ENCODE data around the gene KCTD16. TPM values are rescaled to one million over a fixed set of nuclear protein-coding genes. Genes with fewer than 3 reads are reported as not detected.

Gene KCTD16
- total and polyA plus RNA-seq, 2 experiments from 2014 or later = 0.02 to 0.76 TPM

DNA sequence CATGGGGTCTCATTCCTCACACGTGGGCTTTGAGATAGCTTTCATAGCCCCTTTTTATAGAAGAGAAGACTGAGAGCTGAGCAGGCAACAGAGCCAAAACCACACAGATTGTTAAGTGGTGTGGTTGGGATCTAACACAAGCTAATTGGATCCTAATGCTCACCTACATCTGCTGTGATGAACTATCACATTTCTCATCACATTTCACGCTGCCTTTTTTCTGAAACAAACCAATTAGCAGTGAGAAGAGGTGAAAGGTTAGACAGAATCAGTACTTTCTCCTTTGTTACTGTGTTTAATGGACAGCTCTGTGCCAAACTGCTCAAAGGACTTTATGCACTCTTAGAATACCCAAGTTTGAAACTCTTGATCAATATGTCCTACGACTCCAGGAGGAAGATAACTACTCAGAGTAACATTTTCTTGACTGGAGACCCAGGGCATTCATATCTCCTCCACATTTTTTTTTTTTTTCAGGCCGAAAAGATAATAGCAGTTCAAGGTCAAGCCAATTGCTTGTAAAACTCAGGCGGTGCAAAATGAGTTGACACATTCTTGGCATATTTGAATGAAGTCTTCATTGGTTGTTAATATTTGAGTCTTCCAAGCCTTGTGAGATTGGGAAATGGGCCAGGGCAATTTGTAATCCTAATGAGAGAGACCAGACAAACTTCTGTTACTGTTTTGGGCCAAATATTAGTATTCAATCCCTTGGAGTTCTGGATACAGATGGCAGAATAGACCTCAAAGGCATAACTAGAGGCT is 138.4 kb downstream of the KCTD16 start:
- H3K27ac Mint-ChIP-seq = no peak overlapping the region
- peaks cover 2% of the 10 kb centered on the region; the same call in 2 of the 3 replicates for H3K4me1 Mint-ChIP-seq
- H3K9me2 ChIP-seq (ENCODE audit: insufficient read depth) = peaks cover 16% of the 10 kb centered on the region
- no peaks in the 10 kb centered on the region for H3K27me3 Mint-ChIP-seq (ENCODE audit: insufficient read depth, low read depth, poor library complexity)
- H3K36me3 Mint-ChIP-seq (ENCODE audit: low read depth) = no peaks in the 10 kb centered on the region
- H4K20me1 ChIP-seq (replicated peaks; ENCODE audit: insufficient read depth) = no peaks in the 10 kb centered on the region
- no peak overlapping the region for H3K27ac ChIP-seq (ENCODE audit: low read depth)
- H2AFZ ChIP-seq = no peak overlapping the region
- no peaks in the 10 kb centered on the region for H3K36me3 ChIP-seq (ENCODE audit: insufficient read depth)
- ATAC-seq (no peak), DNase-seq (ENCODE audit: low spot score) (no peak)
- no peaks in the 10 kb centered on the region for H3K4me1 ChIP-seq (ENCODE audit: insufficient read depth)
- H3K79me2 ChIP-seq (replicated peaks; ENCODE audit: insufficient read depth) = no peaks in the 10 kb centered on the region
- H3K9me3 Mint-ChIP-seq = no peaks in the 10 kb centered on the region
- H3K27me3 ChIP-seq (ENCODE audit: insufficient read depth) = no peaks in the 10 kb centered on the region
- TF ChIP-seq, protein P1, sequence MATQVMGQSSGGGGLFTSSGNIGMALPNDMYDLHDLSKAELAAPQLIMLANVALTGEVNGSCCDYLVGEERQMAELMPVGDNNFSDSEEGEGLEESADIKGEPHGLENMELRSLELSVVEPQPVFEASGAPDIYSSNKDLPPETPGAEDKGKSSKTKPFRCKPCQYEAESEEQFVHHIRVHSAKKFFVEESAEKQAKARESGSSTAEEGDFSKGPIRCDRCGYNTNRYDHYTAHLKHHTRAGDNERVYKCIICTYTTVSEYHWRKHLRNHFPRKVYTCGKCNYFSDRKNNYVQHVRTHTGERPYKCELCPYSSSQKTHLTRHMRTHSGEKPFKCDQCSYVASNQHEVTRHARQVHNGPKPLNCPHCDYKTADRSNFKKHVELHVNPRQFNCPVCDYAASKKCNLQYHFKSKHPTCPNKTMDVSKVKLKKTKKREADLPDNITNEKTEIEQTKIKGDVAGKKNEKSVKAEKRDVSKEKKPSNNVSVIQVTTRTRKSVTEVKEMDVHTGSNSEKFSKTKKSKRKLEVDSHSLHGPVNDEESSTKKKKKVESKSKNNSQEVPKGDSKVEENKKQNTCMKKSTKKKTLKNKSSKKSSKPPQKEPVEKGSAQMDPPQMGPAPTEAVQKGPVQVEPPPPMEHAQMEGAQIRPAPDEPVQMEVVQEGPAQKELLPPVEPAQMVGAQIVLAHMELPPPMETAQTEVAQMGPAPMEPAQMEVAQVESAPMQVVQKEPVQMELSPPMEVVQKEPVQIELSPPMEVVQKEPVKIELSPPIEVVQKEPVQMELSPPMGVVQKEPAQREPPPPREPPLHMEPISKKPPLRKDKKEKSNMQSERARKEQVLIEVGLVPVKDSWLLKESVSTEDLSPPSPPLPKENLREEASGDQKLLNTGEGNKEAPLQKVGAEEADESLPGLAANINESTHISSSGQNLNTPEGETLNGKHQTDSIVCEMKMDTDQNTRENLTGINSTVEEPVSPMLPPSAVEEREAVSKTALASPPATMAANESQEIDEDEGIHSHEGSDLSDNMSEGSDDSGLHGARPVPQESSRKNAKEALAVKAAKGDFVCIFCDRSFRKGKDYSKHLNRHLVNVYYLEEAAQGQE (IDR thresholded peaks at IDR 0.05; ENCODE audit: unreplicated experiment) = no peak
- TF ChIP-seq ZNF114 (CRISPR knock-in tag; IDR thresholded peaks at IDR 0.05) = no peak
- H3K4me3 Mint-ChIP-seq = no peak overlapping the region
- H3F3A ChIP-seq (replicated peaks; ENCODE audit: low read depth) = no peaks in the 10 kb centered on the region
- no peak overlapping the region for H3K4me2 ChIP-seq
- no peak overlapping the region for H3K4me3 ChIP-seq

DNA sequence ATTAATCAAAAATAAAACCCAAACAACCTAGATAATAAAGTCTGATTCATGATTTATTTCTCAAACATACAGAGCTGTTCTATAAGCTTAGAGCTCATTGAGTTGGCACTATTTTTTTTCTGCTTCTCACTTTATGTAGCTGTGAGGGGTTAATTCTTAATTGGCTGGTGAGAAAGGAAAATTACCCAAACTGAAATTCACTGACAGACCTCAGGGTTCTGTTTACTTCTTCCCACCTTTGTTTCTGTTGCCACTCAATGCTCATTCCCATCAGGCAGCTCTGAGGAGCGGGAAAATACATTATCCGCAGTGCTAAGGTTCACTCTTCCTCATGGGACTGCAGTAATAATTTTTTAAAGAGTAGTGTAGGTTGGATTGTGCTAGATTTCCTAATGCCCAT is 139.9 kb downstream of the KCTD16 start:
- H3F3A ChIP-seq (replicated peaks; ENCODE audit: low read depth) = no peaks in the 10 kb centered on the region
- Mint-ChIP-seq H3K36me3 (ENCODE audit: low read depth) (no peaks in the 10 kb centered on the region), H3K4me1 (peaks cover 2% of the 10 kb centered on the region; the same call in 2 of the 3 replicates), H3K4me3 (no peak overlapping the region), H3K9me3 (no peaks in the 10 kb centered on the region), H3K27me3 (ENCODE audit: insufficient read depth, low read depth, poor library complexity) (no peaks in the 10 kb centered on the region), H3K27ac (no peak overlapping the region)
- no peaks in the 10 kb centered on the region for H3K79me2 ChIP-seq (replicated peaks; ENCODE audit: insufficient read depth)
- no peak overlapping the region for H3K27ac ChIP-seq (ENCODE audit: low read depth)
- no peaks in the 10 kb centered on the region for H3K27me3 ChIP-seq (ENCODE audit: insufficient read depth)
- H3K4me3 ChIP-seq = no peak overlapping the region
- ATAC-seq = no peak
- no peaks in the 10 kb centered on the region for H4K20me1 ChIP-seq (replicated peaks; ENCODE audit: insufficient read depth)
- DNase-seq (ENCODE audit: low spot score) = no peak
- H3K36me3 ChIP-seq (ENCODE audit: insufficient read depth) = no peaks in the 10 kb centered on the region
- H3K9me2 ChIP-seq (ENCODE audit: insufficient read depth) = peaks cover 16% of the 10 kb centered on the region
- no peak overlapping the region for H3K4me2 ChIP-seq
- no peaks in the 10 kb centered on the region for H3K4me1 ChIP-seq (ENCODE audit: insufficient read depth)
- H2AFZ ChIP-seq = 0 out of 2 replicates have a peak overlapping the region, but pooled peaks have one; percentile 4
- TF ChIP-seq STAT1 (IDR thresholded peaks at IDR 0.05; ENCODE audit: unreplicated experiment) (no peak), EZH2 (IDR thresholded peaks at IDR 0.05; ENCODE audit: low read depth, unreplicated experiment) (no peak), ZNF114 (CRISPR knock-in tag; IDR thresholded peaks at IDR 0.05) (no peak), EZH2phosphoT487 (IDR thresholded peaks at IDR 0.05; ENCODE audit: unreplicated experiment) (no peak), NANOG (IDR thresholded peaks at IDR 0.05; ENCODE audit: borderline replicate concordance) (no peak), JUNB (IDR thresholded peaks at IDR 0.05; ENCODE audit: unreplicated experiment) (no peak), CREB1 (CRISPR knock-in tag; IDR thresholded peaks at IDR 0.05; ENCODE audit: low read depth) (no peak)
- TF ChIP-seq, protein P2, sequence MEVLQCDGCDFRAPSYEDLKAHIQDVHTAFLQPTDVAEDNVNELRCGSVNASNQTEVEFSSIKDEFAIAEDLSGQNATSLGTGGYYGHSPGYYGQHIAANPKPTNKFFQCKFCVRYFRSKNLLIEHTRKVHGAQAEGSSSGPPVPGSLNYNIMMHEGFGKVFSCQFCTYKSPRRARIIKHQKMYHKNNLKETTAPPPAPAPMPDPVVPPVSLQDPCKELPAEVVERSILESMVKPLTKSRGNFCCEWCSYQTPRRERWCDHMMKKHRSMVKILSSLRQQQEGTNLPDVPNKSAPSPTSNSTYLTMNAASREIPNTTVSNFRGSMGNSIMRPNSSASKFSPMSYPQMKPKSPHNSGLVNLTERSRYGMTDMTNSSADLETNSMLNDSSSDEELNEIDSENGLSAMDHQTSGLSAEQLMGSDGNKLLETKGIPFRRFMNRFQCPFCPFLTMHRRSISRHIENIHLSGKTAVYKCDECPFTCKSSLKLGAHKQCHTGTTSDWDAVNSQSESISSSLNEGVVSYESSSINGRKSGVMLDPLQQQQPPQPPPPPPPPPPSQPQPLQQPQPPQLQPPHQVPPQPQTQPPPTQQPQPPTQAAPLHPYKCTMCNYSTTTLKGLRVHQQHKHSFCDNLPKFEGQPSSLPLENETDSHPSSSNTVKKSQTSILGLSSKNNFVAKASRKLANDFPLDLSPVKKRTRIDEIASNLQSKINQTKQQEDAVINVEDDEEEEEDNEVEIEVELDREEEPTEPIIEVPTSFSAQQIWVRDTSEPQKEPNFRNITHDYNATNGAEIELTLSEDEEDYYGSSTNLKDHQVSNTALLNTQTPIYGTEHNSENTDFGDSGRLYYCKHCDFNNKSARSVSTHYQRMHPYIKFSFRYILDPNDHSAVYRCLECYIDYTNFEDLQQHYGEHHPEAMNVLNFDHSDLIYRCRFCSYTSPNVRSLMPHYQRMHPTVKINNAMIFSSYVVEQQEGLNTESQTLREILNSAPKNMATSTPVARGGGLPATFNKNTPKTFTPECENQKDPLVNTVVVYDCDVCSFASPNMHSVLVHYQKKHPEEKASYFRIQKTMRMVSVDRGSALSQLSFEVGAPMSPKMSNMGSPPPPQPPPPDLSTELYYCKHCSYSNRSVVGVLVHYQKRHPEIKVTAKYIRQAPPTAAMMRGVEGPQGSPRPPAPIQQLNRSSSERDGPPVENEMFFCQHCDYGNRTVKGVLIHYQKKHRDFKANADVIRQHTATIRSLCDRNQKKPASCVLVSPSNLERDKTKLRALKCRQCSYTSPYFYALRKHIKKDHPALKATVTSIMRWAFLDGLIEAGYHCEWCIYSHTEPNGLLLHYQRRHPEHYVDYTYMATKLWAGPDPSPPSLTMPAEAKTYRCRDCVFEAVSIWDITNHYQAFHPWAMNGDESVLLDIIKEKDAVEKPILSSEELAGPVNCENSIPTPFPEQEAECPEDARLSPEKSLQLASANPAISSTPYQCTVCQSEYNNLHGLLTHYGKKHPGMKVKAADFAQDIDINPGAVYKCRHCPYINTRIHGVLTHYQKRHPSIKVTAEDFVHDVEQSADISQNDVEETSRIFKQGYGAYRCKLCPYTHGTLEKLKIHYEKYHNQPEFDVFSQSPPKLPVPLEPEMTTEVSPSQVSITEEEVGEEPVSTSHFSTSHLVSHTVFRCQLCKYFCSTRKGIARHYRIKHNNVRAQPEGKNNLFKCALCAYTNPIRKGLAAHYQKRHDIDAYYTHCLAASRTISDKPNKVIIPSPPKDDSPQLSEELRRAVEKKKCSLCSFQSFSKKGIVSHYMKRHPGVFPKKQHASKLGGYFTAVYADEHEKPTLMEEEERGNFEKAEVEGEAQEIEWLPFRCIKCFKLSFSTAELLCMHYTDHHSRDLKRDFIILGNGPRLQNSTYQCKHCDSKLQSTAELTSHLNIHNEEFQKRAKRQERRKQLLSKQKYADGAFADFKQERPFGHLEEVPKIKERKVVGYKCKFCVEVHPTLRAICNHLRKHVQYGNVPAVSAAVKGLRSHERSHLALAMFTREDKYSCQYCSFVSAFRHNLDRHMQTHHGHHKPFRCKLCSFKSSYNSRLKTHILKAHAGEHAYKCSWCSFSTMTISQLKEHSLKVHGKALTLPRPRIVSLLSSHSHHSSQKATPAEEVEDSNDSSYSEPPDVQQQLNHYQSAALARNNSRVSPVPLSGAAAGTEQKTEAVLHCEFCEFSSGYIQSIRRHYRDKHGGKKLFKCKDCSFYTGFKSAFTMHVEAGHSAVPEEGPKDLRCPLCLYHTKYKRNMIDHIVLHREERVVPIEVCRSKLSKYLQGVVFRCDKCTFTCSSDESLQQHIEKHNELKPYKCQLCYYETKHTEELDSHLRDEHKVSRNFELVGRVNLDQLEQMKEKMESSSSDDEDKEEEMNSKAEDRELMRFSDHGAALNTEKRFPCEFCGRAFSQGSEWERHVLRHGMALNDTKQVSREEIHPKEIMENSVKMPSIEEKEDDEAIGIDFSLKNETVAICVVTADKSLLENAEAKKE (CRISPR knock-in tag; IDR thresholded peaks at IDR 0.05) = no peak
- TF ChIP-seq, protein P3, sequence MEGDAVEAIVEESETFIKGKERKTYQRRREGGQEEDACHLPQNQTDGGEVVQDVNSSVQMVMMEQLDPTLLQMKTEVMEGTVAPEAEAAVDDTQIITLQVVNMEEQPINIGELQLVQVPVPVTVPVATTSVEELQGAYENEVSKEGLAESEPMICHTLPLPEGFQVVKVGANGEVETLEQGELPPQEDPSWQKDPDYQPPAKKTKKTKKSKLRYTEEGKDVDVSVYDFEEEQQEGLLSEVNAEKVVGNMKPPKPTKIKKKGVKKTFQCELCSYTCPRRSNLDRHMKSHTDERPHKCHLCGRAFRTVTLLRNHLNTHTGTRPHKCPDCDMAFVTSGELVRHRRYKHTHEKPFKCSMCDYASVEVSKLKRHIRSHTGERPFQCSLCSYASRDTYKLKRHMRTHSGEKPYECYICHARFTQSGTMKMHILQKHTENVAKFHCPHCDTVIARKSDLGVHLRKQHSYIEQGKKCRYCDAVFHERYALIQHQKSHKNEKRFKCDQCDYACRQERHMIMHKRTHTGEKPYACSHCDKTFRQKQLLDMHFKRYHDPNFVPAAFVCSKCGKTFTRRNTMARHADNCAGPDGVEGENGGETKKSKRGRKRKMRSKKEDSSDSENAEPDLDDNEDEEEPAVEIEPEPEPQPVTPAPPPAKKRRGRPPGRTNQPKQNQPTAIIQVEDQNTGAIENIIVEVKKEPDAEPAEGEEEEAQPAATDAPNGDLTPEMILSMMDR (conservative IDR thresholded peaks at IDR 0.05; ENCODE audit: low read depth in 2 of 2) = no peak
